ENCODE results near the gene ADAM21.

ADAM21 gene

DNA sequence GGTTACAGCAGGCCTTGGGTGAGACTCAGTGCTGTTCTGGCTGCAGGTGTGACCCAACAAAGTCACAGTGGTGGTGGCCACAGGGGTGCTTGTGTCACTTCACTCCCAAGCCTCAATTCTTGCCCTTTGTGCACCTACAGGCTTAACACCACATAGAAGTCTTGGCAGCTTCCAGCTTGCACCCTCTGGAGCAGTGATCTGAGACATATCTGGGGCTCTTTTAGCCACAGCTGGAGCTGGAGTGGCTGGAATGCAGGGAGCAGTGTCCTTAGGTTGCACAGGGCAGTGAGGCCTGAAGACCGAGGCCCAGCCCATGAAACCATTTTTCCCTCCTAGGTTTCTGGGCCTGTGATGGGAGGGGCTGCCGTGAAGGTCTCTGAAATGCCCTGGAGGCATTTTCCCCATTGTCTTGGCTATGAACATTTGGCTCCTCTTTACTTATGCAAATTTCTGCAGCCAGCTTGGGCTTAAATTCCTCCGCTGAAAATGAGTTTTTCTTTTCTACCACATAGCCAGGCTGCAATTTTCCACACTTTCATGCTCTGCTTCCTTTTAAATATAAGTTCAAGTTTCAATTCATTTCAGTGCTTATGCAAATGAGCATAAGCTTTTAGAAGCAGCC is 37.7 kb downstream of the ADAM21 start:
- no peak for DNase-seq

DNA sequence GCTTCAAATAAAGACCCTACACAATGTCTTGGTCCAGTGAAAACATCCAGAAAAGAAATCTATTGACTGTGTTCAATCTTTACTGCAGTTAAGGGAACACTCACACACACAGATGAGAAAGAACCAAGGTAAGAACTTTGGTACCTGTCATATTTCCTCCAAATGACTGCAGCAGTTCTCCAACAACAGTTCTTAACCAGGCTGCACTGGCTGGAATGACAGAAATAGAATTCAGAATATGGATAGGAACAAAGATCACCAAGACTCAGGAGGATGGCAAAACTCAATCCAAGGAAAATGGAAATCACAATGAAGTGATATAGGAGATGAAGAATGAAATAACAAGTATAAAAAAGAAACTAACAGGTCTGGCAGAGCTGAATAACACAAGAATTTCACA is 46.2 kb downstream of the ADAM21 start:
- no peak for DNase-seq

Measured in eye (tissue), 1 donor.